Trophoblast cell (in vitro differentiated cells and primary cell): ENCODE data around the gene CCDC14.
"Not testable (repeated sequence)": the region's sequence is repeated elsewhere in the genome, so short reads cannot be mapped to it uniquely, and the experiment has no call there.

Experiments used
- DNase-seq, 2 donors: peaks; one replicate each; pipeline ENCODE4 v3.0.0-alpha.2; 2016
- H2AFZ ChIP-seq: 2 replicates; pipeline ENCODE4 v1.6.1; 2013; ENCODE audit warnings: low read length, moderate library complexity, mild to moderate bottlenecking; ENCODE audit not compliant: insufficient read depth, poor library complexity
- H2AK5ac ChIP-seq: 2 replicates; pipeline ENCODE4 v1.6.1; 2013; ENCODE audit warnings: mild to moderate bottlenecking, low read length
- H2BK120ac ChIP-seq: 2 replicates; pipeline ENCODE4 v1.6.1; 2013; ENCODE audit warnings: low read length, mild to moderate bottlenecking, moderate library complexity; ENCODE audit not compliant: insufficient read depth, poor library complexity
- H2BK12ac ChIP-seq: 2 replicates; pipeline ENCODE4 v1.6.1; 2013; ENCODE audit warnings: mild to moderate bottlenecking, low read length, moderate library complexity
- H2BK5ac ChIP-seq: 2 replicates; pipeline ENCODE4 v1.6.1; 2013; ENCODE audit warnings: low read length, low read depth, moderate library complexity, mild to moderate bottlenecking; ENCODE audit not compliant: poor library complexity
- H3K14ac ChIP-seq: 2 replicates; pipeline ENCODE4 v1.6.1; 2013; ENCODE audit warnings: mild to moderate bottlenecking, low read length
- H3K18ac ChIP-seq: 2 replicates; pipeline ENCODE4 v1.6.1; 2013; ENCODE audit warnings: mild to moderate bottlenecking, low read length
- H3K23ac ChIP-seq: 2 replicates; pipeline ENCODE4 v1.6.1; 2013; ENCODE audit warnings: low read length
- H3K27ac ChIP-seq: 2 replicates; pipeline ENCODE4 v1.5.1; 2013; ENCODE audit warnings: low read depth, mild to moderate bottlenecking, inconsistent platforms, low read length, moderate library complexity
- H3K27me3 ChIP-seq: 2 replicates; pipeline ENCODE4 v1.6.1; 2013; ENCODE audit warnings: inconsistent platforms, mild to moderate bottlenecking, low read length, moderate library complexity; ENCODE audit not compliant: insufficient read depth
- H3K36me3 ChIP-seq, 2 experiments: 1 replicate in 1 of 2; 2 replicates in 1 of 2; pipeline ENCODE4 v1.6.1; 2013; ENCODE audit warnings: low read length in 2 of 2, mild to moderate bottlenecking in 2 of 2, moderate library complexity in 1 of 2; ENCODE audit not compliant: insufficient read depth in 2 of 2, control insufficient read depth in 1 of 2
- H3K4ac ChIP-seq: 2 replicates; pipeline ENCODE4 v1.6.1; 2013; ENCODE audit warnings: low read depth, mild to moderate bottlenecking, low read length, moderate library complexity
- H3K4me1 ChIP-seq, 2 experiments: 1 replicate in 1 of 2; 2 replicates in 1 of 2; pipeline ENCODE4 v1.6.1; 2013; ENCODE audit warnings: low read length in 2 of 2, mild to moderate bottlenecking in 2 of 2, moderate library complexity in 1 of 2; ENCODE audit not compliant: insufficient read depth in 2 of 2, control insufficient read depth in 1 of 2
- H3K4me2 ChIP-seq: 2 replicates; pipeline ENCODE4 v1.6.1; 2013; ENCODE audit warnings: inconsistent platforms, mild to moderate bottlenecking, low read length, moderate library complexity
- H3K4me3 ChIP-seq: 2 replicates; pipeline ENCODE4 v1.5.1; 2013; ENCODE audit warnings: mild to moderate bottlenecking, low read depth, low read length, inconsistent platforms
- H3K79me1 ChIP-seq: one replicate; pipeline ENCODE4 v1.6.1; 2013; ENCODE audit warnings: low read length
- H3K79me2 ChIP-seq: 2 replicates; pipeline ENCODE4 v1.6.1; 2013; ENCODE audit warnings: low read length, mild to moderate bottlenecking; ENCODE audit not compliant: control insufficient read depth, insufficient read depth, poor library complexity
- H3K9ac ChIP-seq: 2 replicates; pipeline ENCODE4 v1.6.1; 2013; ENCODE audit warnings: mild to moderate bottlenecking, low read length
- H3K9me3 ChIP-seq: 2 replicates; pipeline ENCODE4 v1.6.1; 2013; ENCODE audit warnings: low read depth, mild to moderate bottlenecking, control low read depth, inconsistent platforms, low read length; ENCODE audit not compliant: insufficient read depth
- H4K12ac ChIP-seq: 2 replicates; pipeline ENCODE4 v1.6.1; 2013; ENCODE audit warnings: low read depth, mild to moderate bottlenecking, low read length, moderate library complexity
- H4K8ac ChIP-seq: 2 replicates; pipeline ENCODE4 v1.6.1; 2013; ENCODE audit warnings: low read depth, mild to moderate bottlenecking, low read length, moderate library complexity
- H4K91ac ChIP-seq: one replicate; pipeline ENCODE4 v1.6.1; 2013; ENCODE audit warnings: low read depth, mild to moderate bottlenecking, low read length, moderate library complexity
- WGBS: extraction: QIAGEN DNeasy Blood & Tissue Kit; methylation state at CpG from one replicate; pipeline ENCODE4 v1.1.7; 2013; ENCODE audit warnings: missing lambda C conversion rate; ENCODE audit not compliant: insufficient read length, insufficient coverage; ENCODE audit errors: extremely low coverage; 5-methylcytosine and 5-hydroxymethylcytosine counted together

CCDC14 gene

DNA sequence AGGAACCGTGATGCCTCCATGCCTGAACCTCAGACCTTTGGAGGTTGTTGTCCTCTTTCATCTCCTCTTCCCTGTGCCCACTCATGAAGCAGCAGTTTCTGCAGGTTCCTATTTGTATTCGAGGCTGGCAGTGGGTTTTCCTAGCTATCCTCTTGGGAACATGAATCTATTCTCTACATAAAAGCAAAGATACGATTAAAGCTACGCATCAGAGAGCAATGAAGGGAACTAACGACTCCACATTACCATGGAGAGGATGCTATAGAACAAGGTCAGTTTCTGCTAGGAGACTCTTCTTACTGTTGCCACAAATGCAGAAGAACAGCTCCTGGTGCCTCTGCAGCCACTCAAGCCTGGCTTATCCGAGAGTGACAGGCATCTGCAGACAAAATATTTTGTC is 40.3 kb upstream of the CCDC14 start:
- DNase-seq, H3K23ac ChIP-seq, H3K9ac ChIP-seq, H2AFZ ChIP-seq, H3K27ac ChIP-seq, H3K79me1 ChIP-seq, H3K9me3 ChIP-seq, H3K4me1 ChIP-seq, H4K91ac ChIP-seq, H2BK5ac ChIP-seq, H2BK12ac ChIP-seq, H3K4me3 ChIP-seq, H3K36me3 ChIP-seq, H3K18ac ChIP-seq, H2BK120ac ChIP-seq, H3K79me2 ChIP-seq, H3K27me3 ChIP-seq, H4K8ac ChIP-seq, H3K4ac ChIP-seq, H3K4me2 ChIP-seq, H4K12ac ChIP-seq, H2AK5ac ChIP-seq, H3K14ac ChIP-seq: not testable (repeated sequence)
- WGBS: no CpG with 5 or more reads among the region's 6 CpGs

DNA sequence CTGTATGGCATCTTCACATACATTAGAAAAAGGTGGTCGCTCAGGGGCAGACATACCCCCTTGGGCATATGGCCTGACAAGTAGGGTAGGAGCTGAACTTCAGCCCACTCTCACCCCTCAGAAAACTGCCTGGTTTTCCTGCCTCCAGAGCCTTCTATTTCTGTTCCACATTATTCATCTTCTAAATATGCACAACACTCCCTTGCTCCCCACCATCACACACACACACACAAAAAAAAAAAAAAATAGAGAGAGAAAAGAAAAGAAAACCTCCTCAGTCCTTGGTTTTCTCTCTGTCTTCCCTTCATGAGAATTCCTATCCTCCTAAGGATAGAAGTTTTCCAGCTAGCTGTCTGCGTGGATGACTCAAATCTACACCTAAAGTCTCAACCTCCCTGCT is 36.5 kb upstream of the CCDC14 start:
- Histone ChIP-seq H2AFZ (no peak overlapping the region), H2BK5ac (no peak overlapping the region), H4K8ac (no peak overlapping the region), H3K14ac (no peak overlapping the region), H3K18ac (no peak overlapping the region), H2AK5ac (no peak overlapping the region), H3K36me3 (no peaks in the 10 kb centered on the region), H3K27ac (no peak overlapping the region), H3K4me1 (no peaks in the 10 kb centered on the region), H3K4ac (no peak overlapping the region), H3K27me3 (no peaks in the 10 kb centered on the region), H2BK120ac (no peak overlapping the region), H3K9me3 (no peaks in the 10 kb centered on the region), H3K4me3 (no peak overlapping the region), H4K91ac (no peak overlapping the region), H3K4me2 (no peak overlapping the region), H3K23ac (no peak overlapping the region), H2BK12ac (no peak overlapping the region), H3K9ac (no peak overlapping the region), H3K79me2 (no peaks in the 10 kb centered on the region), H4K12ac (no peak overlapping the region), H3K79me1 (no peaks in the 10 kb centered on the region)
- no peak for DNase-seq
- WGBS: no CpG with 5 or more reads among the region's 2 CpGs

DNA sequence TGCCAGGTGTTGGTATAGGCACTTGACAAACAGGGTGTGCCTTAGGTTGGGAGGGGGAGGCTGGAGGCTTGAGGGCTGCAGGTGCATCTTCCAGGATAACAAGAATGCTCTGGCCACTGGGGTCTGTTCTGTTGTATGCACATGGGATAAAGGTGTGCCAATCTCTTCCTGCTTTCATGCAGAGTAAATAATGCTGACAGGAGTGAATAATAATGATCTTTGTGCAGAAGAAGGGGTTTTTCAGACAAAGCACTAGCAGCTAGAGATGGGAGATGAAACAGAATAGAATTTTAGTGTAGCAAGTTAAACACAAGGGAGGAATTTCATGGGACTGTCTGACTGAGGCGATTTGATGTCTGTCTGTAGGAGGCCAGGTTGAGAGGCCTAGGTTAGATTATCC is 32.8 kb upstream of the CCDC14 start:
- H3K79me2 ChIP-seq: no peaks in the 10 kb centered on the region
- H4K8ac ChIP-seq: no peak overlapping the region
- H3K9ac ChIP-seq: no peak overlapping the region
- H3K79me1 ChIP-seq: no peaks in the 10 kb centered on the region
- H2BK5ac ChIP-seq: no peak overlapping the region
- H3K18ac ChIP-seq: no peak overlapping the region
- no peaks in the 10 kb centered on the region for H3K36me3 ChIP-seq
- H2AK5ac ChIP-seq: no peak overlapping the region
- no peak overlapping the region for H2AFZ ChIP-seq
- no peak overlapping the region for H2BK12ac ChIP-seq
- no peak overlapping the region for H3K4me3 ChIP-seq
- H3K4me2 ChIP-seq: no peak overlapping the region
- no peak overlapping the region for H2BK120ac ChIP-seq
- no peak overlapping the region for H3K4ac ChIP-seq
- H4K91ac ChIP-seq: no peak overlapping the region
- no peak overlapping the region for H3K23ac ChIP-seq
- no peak overlapping the region for H4K12ac ChIP-seq
- H3K9me3 ChIP-seq: no peaks in the 10 kb centered on the region
- no peak overlapping the region for H3K14ac ChIP-seq
- no peaks in the 10 kb centered on the region for H3K4me1 ChIP-seq
- peaks cover 6% of the 10 kb centered on the region for H3K27me3 ChIP-seq
- whole genome bisulfite sequencing: no CpG with 5 or more reads among the region's 1 CpG
- no peak for DNase-seq
- H3K27ac ChIP-seq: no peak overlapping the region

DNA sequence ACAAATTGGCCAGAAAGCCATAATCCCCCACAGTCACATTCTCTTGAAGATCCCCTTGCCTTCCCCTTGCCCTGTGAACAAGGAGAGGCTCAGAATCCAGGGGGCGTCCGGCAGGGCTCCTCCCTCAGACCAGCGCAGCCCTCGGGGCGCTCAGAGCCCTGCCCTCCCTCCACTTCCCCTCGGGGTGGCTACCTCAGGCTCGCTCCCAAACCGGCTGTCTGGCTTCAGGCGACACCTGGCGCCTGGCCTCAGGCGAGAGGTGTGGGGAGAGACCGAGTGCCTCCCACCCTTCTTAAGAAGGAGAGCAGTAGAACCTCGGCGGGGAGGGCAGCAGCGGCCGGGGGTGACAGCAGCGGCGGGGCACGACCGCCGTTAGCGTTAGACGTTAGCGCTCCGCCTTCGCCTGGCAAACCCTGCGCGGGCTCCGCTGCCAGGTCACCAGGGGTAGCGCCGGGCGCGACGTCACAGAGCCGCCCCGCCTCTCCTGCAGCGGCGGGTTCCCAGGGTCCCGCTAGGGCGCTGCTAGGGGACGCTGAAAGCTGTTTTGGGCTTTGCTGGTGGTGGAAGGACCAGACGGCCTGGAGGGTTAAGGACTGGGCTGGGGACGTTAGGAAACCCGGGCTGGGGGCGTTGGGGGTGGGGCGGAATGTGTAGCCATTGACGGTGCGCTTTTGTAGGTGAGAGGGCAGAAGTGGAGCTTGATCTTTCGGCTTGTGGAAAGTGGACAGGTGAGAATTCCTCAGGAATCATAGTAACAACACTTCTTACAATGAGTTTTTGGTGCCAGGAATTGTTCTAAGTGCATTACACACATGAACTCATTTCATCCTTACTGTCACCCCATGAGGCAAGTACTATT is 30.9 kb upstream of the CCDC14 start, which contains the start of gene ROPN1:
Gene ROPN1, minus strand, starts transcription at position 395 of the 859 bp plus-strand sequence. CDS start 11,643 bp downstream, outside the sequence.
- not testable (repeated sequence) for H4K8ac ChIP-seq, DNase-seq, H3K4me3 ChIP-seq, H3K79me1 ChIP-seq, H4K91ac ChIP-seq, H3K4ac ChIP-seq, H3K4me2 ChIP-seq, H2AFZ ChIP-seq, H3K18ac ChIP-seq, H2BK120ac ChIP-seq, H3K14ac ChIP-seq, H3K27ac ChIP-seq, H3K27me3 ChIP-seq, H2AK5ac ChIP-seq, H3K36me3 ChIP-seq, H4K12ac ChIP-seq, H3K23ac ChIP-seq, H3K79me2 ChIP-seq, H3K9me3 ChIP-seq, H2BK12ac ChIP-seq, H2BK5ac ChIP-seq, H3K4me1 ChIP-seq, H3K9ac ChIP-seq
- WGBS: no CpG with 5 or more reads among the region's 49 CpGs
